Endodermal cell (in vitro differentiated cells): Measurements from ENCODE around the gene SNAPC2. TPM values are rescaled to one million over a fixed set of nuclear protein-coding genes. Genes with fewer than 3 reads are reported as not detected.

Experiments used
- DNase-seq: peaks from one replicate; pipeline ENCODE4 v3.0.0-alpha.2; 2017
- H3K27ac ChIP-seq: 2 replicates; pipeline ENCODE4 v1.5.1; 2013; ENCODE audit warnings: mild to moderate bottlenecking, low read depth, low read length, moderate library complexity
- H3K27me3 ChIP-seq: 2 replicates; pipeline ENCODE4 v1.6.1; 2013; ENCODE audit warnings: mild to moderate bottlenecking, low read length, moderate library complexity; ENCODE audit not compliant: insufficient read depth, control insufficient read depth, poor library complexity, severe bottlenecking
- H3K36me3 ChIP-seq: 2 replicates; pipeline ENCODE4 v1.7.0; 2013; ENCODE audit warnings: mild to moderate bottlenecking, low read length, moderate library complexity; ENCODE audit not compliant: control insufficient read depth, insufficient read depth
- H3K4me1 ChIP-seq: one replicate; pipeline ENCODE4 v1.7.0; 2013; ENCODE audit warnings: low read length; ENCODE audit not compliant: control insufficient read depth, insufficient read depth
- H3K4me3 ChIP-seq: 2 replicates; pipeline ENCODE4 v1.5.1; 2013; ENCODE audit warnings: mild to moderate bottlenecking, low read length, moderate library complexity
- H3K9ac ChIP-seq: 2 replicates; pipeline ENCODE4 v1.6.1; 2013; ENCODE audit warnings: mild to moderate bottlenecking, low read length, moderate library complexity; ENCODE audit not compliant: poor library complexity, severe bottlenecking; ENCODE audit errors: extremely low read depth
- H3K9me3 ChIP-seq: 2 replicates; pipeline ENCODE4 v1.6.1; 2013; ENCODE audit warnings: mild to moderate bottlenecking, low read length, moderate library complexity; ENCODE audit not compliant: control insufficient read depth
- H3K27ac Mint-ChIP-seq: 2 replicates; pipeline ENCODE4 v1.8.0; 2020; ENCODE audit warnings: mixed read lengths
- H3K27me3 Mint-ChIP-seq: 2 replicates; pipeline ENCODE4 v1.8.0; 2021; ENCODE audit warnings: mild to moderate bottlenecking, mixed read lengths; ENCODE audit not compliant: insufficient read depth
- H3K36me3 Mint-ChIP-seq: 2 replicates; pipeline ENCODE4 v1.8.0; 2020; ENCODE audit warnings: low read depth, mixed read lengths
- H3K4me1 Mint-ChIP-seq: 2 replicates; pipeline ENCODE4 v1.8.0; 2020; ENCODE audit warnings: mixed read lengths
- H3K4me3 Mint-ChIP-seq: 2 replicates; pipeline ENCODE4 v1.8.0; 2020; ENCODE audit warnings: mild to moderate bottlenecking, moderate library complexity, mixed read lengths
- H3K9me3 Mint-ChIP-seq: 2 replicates; pipeline ENCODE4 v1.8.0; 2020; ENCODE audit warnings: mild to moderate bottlenecking, mixed read lengths
- WGBS, 2 experiments: methylation state at CpG; one replicate each; pipeline versions ENCODE4 v1.1.5 to v1.1.7; 2013; ENCODE audit warnings: missing lambda C conversion rate in 2 of 2, mixed read lengths in 1 of 2; ENCODE audit not compliant: insufficient coverage in 1 of 2, insufficient read length in 1 of 2; 5-methylcytosine and 5-hydroxymethylcytosine counted together
- total RNA-seq, 2 donors: library from RNA; stranded (reverse); fragmentation: NEBNext Ultra II Directional in 1 of 2; extraction: Animal tissue kit (Norgen Biotek cat#: 25700) in 1 of 2; gene quantifications; 2 replicates in 1 of 2; 3 replicates in 1 of 2; pipeline ENCODE4 v1.2.1, GENCODE V29; 2021
- TF ChIP-seq, protein P1 (sequence below): fragments of 200-600 bp; sonication (generic); conservative IDR thresholded peaks from 2 replicates; pipeline ENCODE4 v1.5.0; 2021; ENCODE audit warnings: antibody characterized with exemption, mild to moderate bottlenecking

The SNAPC2 gene
- total RNA-seq, 2 donors from 2014 or later: 11.9 to 14.2 TPM

DNA sequence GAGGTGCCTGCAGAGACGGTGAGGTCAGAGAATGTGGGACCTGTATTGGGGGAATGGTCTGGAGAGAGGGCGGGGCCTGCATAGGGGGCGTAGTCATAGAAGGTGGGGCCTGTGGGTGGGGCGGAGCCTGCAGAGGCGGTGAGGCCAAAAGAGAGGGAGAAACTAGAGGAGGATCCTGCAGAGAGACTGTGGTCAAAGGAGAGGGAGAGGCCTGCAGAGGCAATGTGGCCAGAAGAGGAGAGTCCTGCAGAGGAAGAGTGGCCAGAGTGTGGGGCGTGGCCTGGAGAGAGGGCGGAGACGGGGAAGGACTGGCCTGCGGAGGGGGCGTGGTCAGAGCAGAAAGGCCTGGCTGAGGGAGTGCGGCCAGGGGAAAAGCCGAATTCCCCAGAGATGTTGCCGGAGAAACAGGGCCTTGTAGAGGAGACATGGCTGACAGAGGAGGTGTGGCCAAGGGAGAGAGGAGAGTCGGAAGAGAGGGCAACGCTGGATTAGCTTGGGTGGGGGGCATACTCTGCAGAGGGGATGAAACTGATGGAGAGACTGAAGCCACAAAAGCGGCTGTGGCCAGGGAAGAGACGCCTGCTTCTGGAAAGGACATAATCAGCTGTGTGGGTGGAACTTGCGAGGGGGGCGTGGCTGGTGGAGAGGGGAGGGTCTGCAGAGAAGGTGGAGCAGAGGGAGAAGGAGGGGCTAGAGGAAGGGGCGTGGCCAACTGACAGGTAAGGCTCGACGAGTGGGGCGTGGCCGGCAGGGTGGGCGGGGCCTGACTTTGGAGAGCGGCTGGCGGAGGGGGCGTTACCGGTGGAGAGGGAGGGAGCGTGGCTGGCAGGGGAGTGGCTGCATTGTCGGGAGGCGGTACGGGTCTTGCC is 48.5 kb upstream of the SNAPC2 start:
- TF ChIP-seq, protein P1, sequence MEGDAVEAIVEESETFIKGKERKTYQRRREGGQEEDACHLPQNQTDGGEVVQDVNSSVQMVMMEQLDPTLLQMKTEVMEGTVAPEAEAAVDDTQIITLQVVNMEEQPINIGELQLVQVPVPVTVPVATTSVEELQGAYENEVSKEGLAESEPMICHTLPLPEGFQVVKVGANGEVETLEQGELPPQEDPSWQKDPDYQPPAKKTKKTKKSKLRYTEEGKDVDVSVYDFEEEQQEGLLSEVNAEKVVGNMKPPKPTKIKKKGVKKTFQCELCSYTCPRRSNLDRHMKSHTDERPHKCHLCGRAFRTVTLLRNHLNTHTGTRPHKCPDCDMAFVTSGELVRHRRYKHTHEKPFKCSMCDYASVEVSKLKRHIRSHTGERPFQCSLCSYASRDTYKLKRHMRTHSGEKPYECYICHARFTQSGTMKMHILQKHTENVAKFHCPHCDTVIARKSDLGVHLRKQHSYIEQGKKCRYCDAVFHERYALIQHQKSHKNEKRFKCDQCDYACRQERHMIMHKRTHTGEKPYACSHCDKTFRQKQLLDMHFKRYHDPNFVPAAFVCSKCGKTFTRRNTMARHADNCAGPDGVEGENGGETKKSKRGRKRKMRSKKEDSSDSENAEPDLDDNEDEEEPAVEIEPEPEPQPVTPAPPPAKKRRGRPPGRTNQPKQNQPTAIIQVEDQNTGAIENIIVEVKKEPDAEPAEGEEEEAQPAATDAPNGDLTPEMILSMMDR: no peak
- peak overlapping the region; percentile 95 for H3K27ac Mint-ChIP-seq
- 5 to 14% methylated on average over 17 to 33 of the region's 33 CpGs for WGBS, 2 experiments
- H3K4me3 Mint-ChIP-seq: peak overlapping the region; percentile 36
- no peaks in the 10 kb centered on the region for H3K36me3 Mint-ChIP-seq
- Histone ChIP-seq H3K27me3 (peaks cover 24% of the 10 kb centered on the region), H3K4me3 (no peak overlapping the region), H3K27ac (peak overlapping the region; percentile 94), H3K9me3 (no peaks in the 10 kb centered on the region), H3K4me1 (no peaks in the 10 kb centered on the region), H3K9ac (no peak overlapping the region), H3K36me3 (no peaks in the 10 kb centered on the region)
- DNase-seq: peak; percentile 100
- H3K4me1 Mint-ChIP-seq: peaks cover 3% of the 10 kb centered on the region
- H3K9me3 Mint-ChIP-seq: peaks cover 1% of the 10 kb centered on the region
- H3K27me3 Mint-ChIP-seq: peaks cover 68% of the 10 kb centered on the region

DNA sequence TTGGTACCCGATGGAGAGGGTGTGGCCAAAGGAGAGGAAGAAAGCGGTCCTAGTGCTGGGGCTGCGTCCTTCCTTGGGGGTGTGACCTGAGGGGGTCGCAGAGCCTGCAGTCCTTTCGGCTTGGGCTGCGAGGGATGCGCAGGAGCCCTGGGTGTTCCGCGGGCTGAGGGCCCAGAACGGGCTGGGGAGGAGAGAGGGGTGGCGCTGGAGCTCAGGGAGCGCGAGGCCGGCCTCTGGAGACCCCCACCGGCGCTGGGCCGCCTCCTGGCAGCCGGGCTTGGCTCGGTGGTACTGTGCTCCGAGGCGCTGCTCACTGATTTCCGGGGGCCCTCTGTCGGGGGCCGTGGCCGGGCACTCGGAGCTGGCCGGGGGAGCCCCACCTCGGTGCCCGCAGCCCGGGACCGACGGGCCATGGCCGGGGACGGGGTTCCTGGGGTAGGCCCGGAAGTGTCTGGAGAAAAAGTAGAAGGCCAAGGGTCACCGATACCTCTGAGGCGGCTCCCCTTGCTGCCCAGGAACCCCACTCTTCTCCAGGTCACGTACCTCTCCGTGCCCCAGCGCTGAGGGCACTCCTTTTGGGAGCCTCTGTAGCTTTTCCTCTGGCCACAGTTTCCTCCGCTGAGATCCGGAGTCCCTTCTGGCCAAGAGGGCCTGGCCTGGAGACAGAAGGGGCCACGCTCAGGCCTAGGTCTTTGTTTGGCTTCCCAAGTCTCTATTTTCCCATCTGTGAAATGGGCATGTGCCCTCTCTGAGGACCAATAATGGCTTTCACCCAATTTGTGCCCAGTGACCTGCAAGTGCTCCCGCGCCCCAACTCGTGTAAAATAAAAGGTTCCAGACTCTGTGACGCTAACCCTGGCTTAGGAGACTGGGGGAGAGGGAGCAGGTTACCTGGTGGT is 47.6 kb upstream of the SNAPC2 start:
- H3K9ac ChIP-seq: no peak overlapping the region
- Mint-ChIP-seq H3K4me3 (peak overlapping the region; percentile 64), H3K9me3 (peaks cover 1% of the 10 kb centered on the region), H3K36me3 (no peaks in the 10 kb centered on the region), H3K4me1 (peaks cover 3% of the 10 kb centered on the region), H3K27ac (no peak overlapping the region), H3K27me3 (peaks cover 67% of the 10 kb centered on the region)
- peaks cover 15% of the 10 kb centered on the region for H3K27me3 ChIP-seq
- 57 to 78% methylated on average over 22 to 47 of the region's 47 CpGs for WGBS, 2 experiments
- H3K27ac ChIP-seq: no peak overlapping the region
- no peak overlapping the region for H3K4me3 ChIP-seq
- H3K36me3 ChIP-seq: no peaks in the 10 kb centered on the region
- no peaks in the 10 kb centered on the region for H3K9me3 ChIP-seq
- TF ChIP-seq, protein P1: no peak
- H3K4me1 ChIP-seq: no peaks in the 10 kb centered on the region
- DNase-seq: no peak

DNA sequence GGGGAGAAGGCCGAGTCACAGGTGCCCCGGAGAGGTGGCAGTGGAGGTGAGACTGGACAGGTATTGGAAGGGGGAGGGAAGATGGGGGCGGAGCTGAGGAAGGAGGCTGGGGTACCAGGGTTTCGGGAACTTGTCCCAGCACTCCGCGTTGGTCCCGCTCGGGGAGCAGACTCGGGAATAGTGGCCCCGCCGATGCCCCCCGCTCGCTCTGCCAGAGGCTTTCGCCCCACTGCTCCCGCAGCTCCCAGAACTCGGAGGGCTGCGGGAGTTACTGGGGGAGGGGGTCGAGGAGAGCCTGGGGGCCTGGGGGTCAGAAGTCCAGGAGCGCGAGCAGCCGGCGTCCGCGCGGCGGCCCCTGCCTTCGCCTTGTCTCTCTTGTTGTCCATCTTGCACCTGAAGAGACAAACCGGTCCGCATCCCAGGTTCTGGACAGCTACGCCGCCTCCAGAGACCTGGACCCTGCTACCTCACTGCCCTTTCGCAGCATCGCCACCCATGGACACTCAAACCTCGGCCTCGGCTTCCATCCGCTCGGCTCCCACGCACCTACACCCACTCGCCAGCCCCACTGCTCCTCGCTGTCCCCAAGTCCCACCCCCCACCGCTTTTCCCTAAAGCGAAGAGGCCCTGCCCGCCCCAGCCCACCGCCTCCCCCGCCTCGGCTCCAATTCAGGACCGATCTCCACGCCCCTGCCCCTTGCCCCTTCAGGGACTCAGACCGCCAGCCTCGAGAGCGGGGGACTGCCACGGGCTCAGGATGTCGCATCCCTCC is 46.6 kb upstream of the SNAPC2 start:
- Mint-ChIP-seq H3K27me3 (peaks cover 58% of the 10 kb centered on the region), H3K4me3 (peak overlapping the region; percentile 64), H3K27ac (no peak overlapping the region), H3K36me3 (no peaks in the 10 kb centered on the region), H3K4me1 (peaks cover 3% of the 10 kb centered on the region), H3K9me3 (peaks cover 1% of the 10 kb centered on the region)
- peak overlapping the region; percentile 72 for H3K27ac ChIP-seq
- peaks cover 14% of the 10 kb centered on the region for H3K27me3 ChIP-seq
- DNase-seq: peak; percentile 67
- no peaks in the 10 kb centered on the region for H3K4me1 ChIP-seq
- H3K36me3 ChIP-seq: no peaks in the 10 kb centered on the region
- H3K4me3 ChIP-seq: peak overlapping the region; percentile 78
- 25 to 49% methylated on average over 18 to 51 of the region's 53 CpGs for WGBS, 2 experiments
- TF ChIP-seq, protein P1: no peak
- no peaks in the 10 kb centered on the region for H3K9me3 ChIP-seq
- peak overlapping the region; percentile 38 for H3K9ac ChIP-seq
